H1 (cell line): ENCODE data around the gene ULK3. TPM values are rescaled to one million over a fixed set of nuclear protein-coding genes. Genes with fewer than 3 reads are reported as not detected.
"Not testable (repeated sequence)": the region's sequence is repeated elsewhere in the genome, so short reads cannot be mapped to it uniquely, and the experiment has no call there.

ENCODE experiments used
- CTCF ChIA-PET: fragments of 300-600 bp; sonication (Branson Sonifier 250); formaldehyde crosslinking; loops from one replicate; lab custom pipeline; 2021; ENCODE audit not compliant: partially characterized antibody; lab: Charles Lee
- POLR2A ChIA-PET: fragments of 300-600 bp; sonication (Branson Sonifier 250); formaldehyde crosslinking; loops from one replicate; lab custom pipeline; 2021; ENCODE audit warnings: inconsistent platforms; ENCODE audit not compliant: partially characterized antibody; lab: Charles Lee
- DNase-seq, 2 experiments: peaks; one replicate each; pipeline versions ENCODE4 v3.0.0 to v3.0.0-alpha.2; 2010 to 2022; ENCODE audit warnings: low spot score in 2 of 2, low read depth in 1 of 2, mixed read lengths in 1 of 2
- FAIRE-seq: peaks from 2 replicates; lab custom pipeline; 2011; peaks lifted over from hg19 to GRCh38; lab: Jason Lieb, UNC
- H2AFZ ChIP-seq: 2 replicates; pipeline ENCODE4 v1.8.1; 2012; ENCODE audit warnings: low read length, inconsistent platforms
- H2AK5ac ChIP-seq: 2 replicates; pipeline ENCODE4 v1.6.1; 2013; ENCODE audit warnings: low read depth, low read length
- H2BK120ac ChIP-seq: replicated peaks from 2 replicates; pipeline ENCODE3; 2013; ENCODE audit warnings: low read depth, low read length, inconsistent platforms
- H2BK12ac ChIP-seq: 2 replicates; pipeline ENCODE4 v1.6.1; 2013; ENCODE audit warnings: low read depth, low read length
- H2BK15ac ChIP-seq: 2 replicates; pipeline ENCODE4 v1.6.1; 2013; ENCODE audit warnings: low read length
- H2BK20ac ChIP-seq: 2 replicates; pipeline ENCODE4 v1.6.1; 2013; ENCODE audit warnings: low read length
- H2BK5ac ChIP-seq: 2 replicates; pipeline ENCODE4 v1.6.1; 2013; ENCODE audit warnings: low read depth, low read length
- H3K14ac ChIP-seq: 2 replicates; pipeline ENCODE4 v1.6.1; 2013; ENCODE audit warnings: inconsistent platforms; ENCODE audit not compliant: insufficient read length
- H3K18ac ChIP-seq: 2 replicates; pipeline ENCODE4 v1.6.1; 2013; ENCODE audit warnings: low read length; ENCODE audit errors: extremely low read depth
- H3K23ac ChIP-seq: 2 replicates; pipeline ENCODE4 v1.6.1; 2013; ENCODE audit warnings: inconsistent platforms; ENCODE audit not compliant: insufficient read length
- H3K23me2 ChIP-seq: 2 replicates; pipeline ENCODE4 v1.6.1; 2013; ENCODE audit warnings: low read depth, low read length
- H3K27ac ChIP-seq: 2 replicates; pipeline ENCODE4 v1.6.1; 2011; ENCODE audit warnings: low read depth, low read length, inconsistent platforms
- H3K27me3 ChIP-seq, 4 experiments: replicated peaks in 1 of 4; 1 replicate in 1 of 4; 2 replicates in 3 of 4; pipeline versions ENCODE4 v1.6.1 to v1.8.1; 2011 to 2013; ENCODE audit warnings: low read length in 3 of 4, mild to moderate bottlenecking in 3 of 4, inconsistent platforms in 2 of 4, mixed read lengths in 2 of 4, moderate library complexity in 1 of 4; ENCODE audit not compliant: control insufficient read depth in 3 of 4, insufficient read depth in 3 of 4; ENCODE audit errors: extremely low read depth in 1 of 4
- H3K36me3 ChIP-seq, 4 experiments: 2 replicates each; pipeline versions ENCODE4 v1.6.1 to v1.8.1; 2011 to 2013; ENCODE audit warnings: mild to moderate bottlenecking in 4 of 4, low read length in 3 of 4, moderate library complexity in 2 of 4, control low read depth in 1 of 4, inconsistent platforms in 1 of 4; ENCODE audit not compliant: insufficient read depth in 4 of 4, control insufficient read depth in 2 of 4
- H3K4ac ChIP-seq: replicated peaks from 2 replicates; pipeline ENCODE3; 2013; ENCODE audit warnings: low read length, low read depth, mixed read lengths, inconsistent platforms; ENCODE audit not compliant: insufficient read length
- H3K4me1 ChIP-seq, 4 experiments: replicated peaks in 1 of 4; 1 replicate in 1 of 4; 2 replicates in 3 of 4; pipeline versions ENCODE4 v1.6.1 to v1.8.1; 2011 to 2013; ENCODE audit warnings: low read length in 3 of 4, inconsistent platforms in 2 of 4, mixed read lengths in 1 of 4; ENCODE audit not compliant: insufficient read depth in 4 of 4, control insufficient read depth in 3 of 4
- H3K4me2 ChIP-seq, 2 experiments: 2 replicates each; pipeline versions ENCODE4 v1.6.1 to v1.8.1; 2011 to 2013; ENCODE audit warnings: low read depth in 2 of 2, low read length in 2 of 2, control low read depth in 1 of 2, inconsistent platforms in 1 of 2, mild to moderate bottlenecking in 1 of 2; ENCODE audit not compliant: insufficient read depth in 1 of 2
- H3K4me3 ChIP-seq, 4 experiments: fragments of 200-600, 300-600 bp in 1 of 4; sonication (generic), shearing (Covaris generic), sonication (Bioruptor Twin) in 1 of 4; 2 replicates each; pipeline versions ENCODE4 v1.5.1 to v1.8.1; 2011 to 2016; ENCODE audit warnings: low read length in 4 of 4, low read depth in 3 of 4, control low read depth in 2 of 4, inconsistent platforms in 2 of 4, mild to moderate bottlenecking in 2 of 4, mixed read lengths in 1 of 4, moderate library complexity in 1 of 4; ENCODE audit not compliant: insufficient read depth in 2 of 4; ENCODE audit errors: extremely low read depth in 1 of 4
- H3K56ac ChIP-seq: replicated peaks from 2 replicates; pipeline ENCODE3; 2013; ENCODE audit warnings: low read depth, mild to moderate bottlenecking, mixed read lengths, low read length, inconsistent platforms; ENCODE audit not compliant: insufficient read length
- H3K79me1 ChIP-seq: 2 replicates; pipeline ENCODE4 v1.6.1; 2013; ENCODE audit warnings: low read depth, low read length, control low read depth
- H3K79me2 ChIP-seq, 2 experiments: 2 replicates each; pipeline versions ENCODE4 v1.6.1 to v1.8.1; 2012 to 2013; ENCODE audit warnings: low read length in 2 of 2, mild to moderate bottlenecking in 2 of 2, inconsistent platforms in 1 of 2; ENCODE audit not compliant: insufficient read depth in 2 of 2, control insufficient read depth in 1 of 2
- H3K9ac ChIP-seq, 4 experiments: replicated peaks in 1 of 4; 1 replicate in 1 of 4; 2 replicates in 3 of 4; pipeline versions ENCODE4 v1.6.1 to v1.8.1; 2011 to 2013; ENCODE audit warnings: low read depth in 3 of 4, low read length in 3 of 4, control low read depth in 2 of 4, mild to moderate bottlenecking in 2 of 4, moderate library complexity in 2 of 4, inconsistent platforms in 1 of 4; ENCODE audit errors: extremely low read depth in 1 of 4
- H3K9me3 ChIP-seq, 2 experiments: 2 replicates each; pipeline versions ENCODE4 v1.6.1 to v1.8.1; 2012 to 2013; ENCODE audit warnings: mild to moderate bottlenecking in 2 of 2, moderate library complexity in 2 of 2, control low read depth in 1 of 2, inconsistent platforms in 1 of 2, low read depth in 1 of 2, low read length in 1 of 2, mixed read lengths in 1 of 2; ENCODE audit not compliant: insufficient read depth in 2 of 2
- H4K20me1 ChIP-seq, 2 experiments: replicated peaks in 1 of 2; 2 replicates each; pipeline versions ENCODE3 to v1.8.1; 2011 to 2013; ENCODE audit warnings: inconsistent platforms in 2 of 2, low read length in 2 of 2, mild to moderate bottlenecking in 1 of 2; ENCODE audit not compliant: insufficient read depth in 2 of 2, control insufficient read depth in 1 of 2
- H4K5ac ChIP-seq: 2 replicates; pipeline ENCODE4 v1.6.1; 2013; ENCODE audit warnings: low read length, low read depth, mixed read lengths, inconsistent platforms; ENCODE audit not compliant: insufficient read length
- H4K8ac ChIP-seq: 2 replicates; pipeline ENCODE4 v1.8.0; 2013; ENCODE audit warnings: mild to moderate bottlenecking, moderate library complexity, low read length, inconsistent platforms; ENCODE audit not compliant: insufficient read depth; ENCODE audit errors: extremely low read depth
- H4K91ac ChIP-seq: replicated peaks from 2 replicates; pipeline ENCODE3; 2013; ENCODE audit warnings: low read length, mixed read lengths, inconsistent platforms; ENCODE audit not compliant: insufficient read length
- CEBPB ChIP-seq: IDR thresholded peaks from 2 replicates; pipeline ENCODE4 v1.6.1; 2012; ENCODE audit warnings: low read depth, low read length
- CHD1 ChIP-seq: IDR thresholded peaks from 2 replicates; pipeline ENCODE4 v1.6.1; 2012; ENCODE audit warnings: low read depth, low read length, improper control_type of control experiment
- RNF2 ChIP-seq: fragments of 200-900, 300-1000 bp; sonication (generic); IDR thresholded peaks from 2 replicates; pipeline ENCODE4 v1.7.1; 2016; ENCODE audit warnings: borderline replicate concordance, low read depth, mild to moderate bottlenecking, antibody characterized with exemption, low read length; ENCODE audit not compliant: poor library complexity, severe bottlenecking; ENCODE audit errors: missing control alignments
- SIX5 ChIP-seq: IDR thresholded peaks from 2 replicates; pipeline ENCODE4 v1.6.1; 2011; ENCODE audit warnings: mild to moderate bottlenecking, low read depth, low read length
- WGBS, 2 experiments: shearing (Covaris generic) in 1 of 2; methylation state at CpG; one replicate each; pipeline versions ENCODE4 v1.1.6 to v1.1.7; 2013 to 2015; ENCODE audit warnings: low lambda C conversion rate in 2 of 2, mixed read lengths in 2 of 2, inconsistent platforms in 1 of 2, low coverage in 1 of 2, missing lambda C conversion rate in 1 of 2; ENCODE audit not compliant: insufficient replicate concordance in 2 of 2, insufficient coverage in 1 of 2, insufficient read length in 1 of 2; ENCODE audit errors: extremely low coverage in 1 of 2, missing lambda C conversion rate in 1 of 2; 5-methylcytosine and 5-hydroxymethylcytosine counted together
- polyA plus RNA-seq, 7 experiments: library from polyadenylated mRNA; depleted of rRNA in 3 of 7; stranded (reverse) in 5 of 7; unstranded in 2 of 7; fragments of >200 nt in 5 of 7; fragments of 200-250 nt in 2 of 7; gene quantifications; 1 replicate in 5 of 7; 2 replicates in 1 of 7; 4 replicates in 1 of 7; pipeline versions ENCODE4 v1.2.1 to v1.2.3, GENCODE V29; 2011 to 2013; ENCODE audit warnings: missing spikeins in 2 of 7, mixed read lengths in 2 of 7
- total RNA-seq: library from RNA; stranded (reverse); fragmentation: NEBNext Ultra II Directional; extraction: Animal tissue kit (Norgen Biotek cat#: 25700); gene quantifications from 2 replicates; pipeline ENCODE4 v1.2.1, GENCODE V29; 2021

The ULK3 gene
- total and polyA plus RNA-seq, 2 of the 8 experiments (the other 6 are each of a cell fraction or from before 2014, with no cell fraction given) = 27.1 to 34.4 TPM

- TF ChIP-seq CHD1 = no peak
- TF ChIP-seq CEBPB = no peak
- TF ChIP-seq SIX5 = no peak
- TF ChIP-seq RNF2 = no peak
Measured at GRCh38 chr15:74888716-74889115, 45.8 kb upstream of the ULK3 start (continued).

DNA sequence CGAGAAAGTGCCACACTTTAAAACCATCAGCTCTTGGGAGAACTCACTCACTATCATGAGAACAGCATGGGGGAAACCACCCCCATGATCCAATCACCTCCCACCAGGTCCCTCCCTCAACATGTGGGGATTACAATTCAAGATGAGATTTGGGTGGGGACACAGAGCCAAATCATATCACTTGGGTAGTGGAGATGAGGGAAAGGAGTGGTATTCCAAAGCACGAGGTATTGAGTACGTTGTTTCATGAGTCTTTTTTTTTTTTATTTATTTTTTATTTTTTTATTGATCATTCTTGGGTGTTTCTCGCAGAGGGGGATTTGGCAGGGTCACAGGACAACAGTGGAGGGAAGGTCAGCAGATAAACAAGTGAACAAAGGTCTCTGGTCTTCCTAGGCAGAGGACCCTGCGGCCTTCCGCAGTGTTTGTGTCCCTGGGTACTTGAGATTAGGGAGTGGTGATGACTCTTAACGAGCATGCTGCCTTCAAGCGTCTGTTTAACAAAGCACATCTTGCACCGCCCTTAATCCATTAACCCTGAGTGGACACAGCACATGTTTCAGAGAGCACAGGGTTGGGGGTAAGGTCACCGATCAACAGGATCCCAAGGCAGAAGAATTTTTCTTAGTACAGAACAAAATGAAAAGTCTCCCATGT, 44.7 kb upstream of the ULK3 start:
- H2BK15ac ChIP-seq, H3K4me3 ChIP-seq, H3K27ac ChIP-seq, H2BK5ac ChIP-seq, H4K5ac ChIP-seq, H4K8ac ChIP-seq, H3K9ac ChIP-seq, H3K79me1 ChIP-seq, H2AFZ ChIP-seq, H4K91ac ChIP-seq, H3K23me2 ChIP-seq, H2BK12ac ChIP-seq, H2BK20ac ChIP-seq, DNase-seq, H4K20me1 ChIP-seq, H3K36me3 ChIP-seq, H3K4me2 ChIP-seq, H2AK5ac ChIP-seq, H3K4ac ChIP-seq, H3K4me1 ChIP-seq, H3K18ac ChIP-seq, H3K14ac ChIP-seq, H3K9me3 ChIP-seq, H3K27me3 ChIP-seq, H3K56ac ChIP-seq, H2BK120ac ChIP-seq, FAIRE-seq, H3K23ac ChIP-seq, H3K79me2 ChIP-seq: not testable (repeated sequence)
- POLR2A ChIA-PET = interaction anchor here (0.6 to 7.0 kb wide), 3 partner anchors 15 to 480 kb away, joined by 3 to 116 read pairs (median 4); partner anchors contain the start of genes FAM219B and SCAMP2
- CTCF ChIA-PET = interaction anchor here (0.6 to 6.2 kb wide), 6 partner anchors 8 to 63 kb away, joined by 3 to 54 read pairs (median 3); no protein-coding TSS in a partner anchor
- WGBS, 2 experiments = 90% methylated on average over 4 of the region's 10 CpGs; no CpG with 5 or more reads in 1 of the 2 experiments
